Measurements from ENCODE around the gene UPF3A.
A peak's percentile ranks its signal among the peaks of the same experiment; 100 is the strongest.
"Not testable (repeated sequence)": the region's sequence is repeated elsewhere in the genome, so short reads cannot be mapped to it uniquely, and the experiment has no call there.

The UPF3A gene

GRCh38 chr13:114263578-114263977, 17.8 kb upstream of the UPF3A start:
- no peak for DNase-seq

- DNase-seq, result not testable (repeated sequence)
Observed at GRCh38 chr13:114264313-114264712, 17.1 kb upstream of the UPF3A start.

GRCh38 chr13:114264886-114265611, 16.4 kb upstream of the UPF3A start:
- DNase-seq, result no peak

GRCh38 chr13:114266241-114266640, 15.2 kb upstream of the UPF3A start:
- no peak for DNase-seq

- DNase-seq, result no peak
Observed at GRCh38 chr13:114268344-114269280, 12.8 kb upstream of the UPF3A start.

- DNase-seq, result no peak
Observed at GRCh38 chr13:114269281-114269770, 12.1 kb upstream of the UPF3A start.

- DNase-seq, result no peak
Observed at GRCh38 chr13:114272977-114273376, 8.4 kb upstream of the UPF3A start.

- no peak for DNase-seq
Observed at GRCh38 chr13:114275304-114275703, 6.1 kb upstream of the UPF3A start.

- no peak for DNase-seq
Observed at GRCh38 chr13:114279146-114279545, 2.3 kb upstream of the UPF3A start.

- no peak for DNase-seq
Observed at GRCh38 chr13:114279758-114280355, 1.5 kb upstream of the UPF3A start.

GRCh38 chr13:114282041-114282670, 755 bp downstream of the UPF3A start:
- DNase-seq, result peak in 21 of 56 donors; percentile 9 to 69 (median 29)

GRCh38 chr13:114283576-114283975, 2.2 kb downstream of the UPF3A start:
- no peak for DNase-seq

GRCh38 chr13:114284680-114285079, 3.3 kb downstream of the UPF3A start:
- DNase-seq, result no peak

- no peak for DNase-seq
Observed at GRCh38 chr13:114285166-114285808, 3.9 kb downstream of the UPF3A start.

- DNase-seq, result no peak
Observed at GRCh38 chr13:114286808-114287207, 5.4 kb downstream of the UPF3A start.

GRCh38 chr13:114288157-114288591, 6.8 kb downstream of the UPF3A start:
- no peak for DNase-seq

GRCh38 chr13:114296448-114296847, 15.0 kb downstream of the UPF3A start:
- DNase-seq, result no peak

- DNase-seq, result no peak
Observed at GRCh38 chr13:114296902-114297301, 15.5 kb downstream of the UPF3A start.

- DNase-seq, result no peak
Observed at GRCh38 chr13:114298866-114299265, 17.5 kb downstream of the UPF3A start.

GRCh38 chr13:114299604-114300305, 18.4 kb downstream of the UPF3A start:
- no peak for DNase-seq

All from amygdala (tissue), 56 donors.